DOHH2 (cell line): ENCODE measurements around the gene NUDT16.

Source experiments
- H3F3A ChIP-seq: fragments of 200-600 bp; sonication (generic), shearing (Covaris generic); 2 replicates; pipeline ENCODE4 v1.6.0; 2016; ENCODE audit warnings: antibody characterized with exemption, mild to moderate bottlenecking; ENCODE audit not compliant: control insufficient read depth, insufficient read depth
- H3K27ac ChIP-seq: fragments of 200-600 bp; sonication (generic); 2 replicates; pipeline ENCODE4 v1.5.1; 2014; ENCODE audit warnings: low read depth, mild to moderate bottlenecking, low read length, moderate library complexity
- H3K27me3 ChIP-seq: fragments of 200-600 bp; sonication (generic); 2 replicates; pipeline ENCODE4 v1.6.1; 2014; ENCODE audit warnings: mild to moderate bottlenecking, low read length, mixed read lengths; ENCODE audit not compliant: control insufficient read depth
- H3K36me3 ChIP-seq: fragments of 200-600 bp; sonication (generic); 2 replicates; pipeline ENCODE4 v1.6.1; 2014; ENCODE audit warnings: mild to moderate bottlenecking, low read length, moderate library complexity, mixed read lengths; ENCODE audit not compliant: control insufficient read depth
- H3K4me1 ChIP-seq: fragments of 200-600 bp; sonication (generic); 2 replicates; pipeline ENCODE4 v1.6.1; 2014; ENCODE audit warnings: mild to moderate bottlenecking, low read length, mixed read lengths; ENCODE audit not compliant: control insufficient read depth
- H3K4me2 ChIP-seq: fragments of 200-600 bp; sonication (generic); 2 replicates; pipeline ENCODE4 v1.6.0; 2014; ENCODE audit warnings: mild to moderate bottlenecking, low read length, moderate library complexity
- H3K4me3 ChIP-seq: fragments of 200-600 bp; sonication (generic); 2 replicates; pipeline ENCODE4 v1.5.1; 2014; ENCODE audit warnings: mild to moderate bottlenecking, low read length, mixed read lengths
- H3K79me2 ChIP-seq: fragments of 200-600 bp; sonication (generic); 2 replicates; pipeline ENCODE4 v1.6.1; 2014; ENCODE audit warnings: mild to moderate bottlenecking, low read length, mixed read lengths; ENCODE audit not compliant: control insufficient read depth
- H3K9me2 ChIP-seq: fragments of 200-600 bp; sonication (generic); replicated peaks from 2 replicates; pipeline ENCODE4 v1.6.1; 2014; ENCODE audit warnings: mild to moderate bottlenecking, low read length, mixed read lengths; ENCODE audit not compliant: control insufficient read depth
- H3K9me3 ChIP-seq: fragments of 200-600 bp; sonication (generic); 2 replicates; pipeline ENCODE4 v1.6.1; 2014; ENCODE audit warnings: antibody characterized with exemption, low read length, mixed read lengths; ENCODE audit not compliant: control insufficient read depth, insufficient read depth
- H4K20me1 ChIP-seq: fragments of 200-600 bp; sonication (generic); 2 replicates; pipeline ENCODE4 v1.6.0; 2014; ENCODE audit warnings: low read depth, mild to moderate bottlenecking, antibody characterized with exemption, low read length, moderate library complexity; ENCODE audit not compliant: control insufficient read depth, insufficient read depth
- CTCF ChIP-seq: fragments of 200-600 bp; sonication (generic); IDR thresholded peaks from one replicate; pipeline ENCODE4 v1.5.1; 2014; ENCODE audit warnings: antibody characterized with exemption, mild to moderate bottlenecking, low read depth, low read length; ENCODE audit not compliant: poor library complexity, severe bottlenecking
- EZH2phosphoT487 ChIP-seq: fragments of 200-600 bp; sonication (generic); IDR thresholded peaks from 2 replicates; pipeline ENCODE4 v1.6.1; 2017; ENCODE audit warnings: borderline replicate concordance, mild to moderate bottlenecking, antibody characterized with exemption, low read length, moderate library complexity, mixed read lengths

The NUDT16 gene

GRCh38 chr3:131435000-131435399 lies 53.4 kb downstream of the NUDT16 start:
- Histone ChIP-seq H3K4me3 (no peak overlapping the region), H3K79me2 (no peaks in the 10 kb centered on the region), H3K27me3 (no peaks in the 10 kb centered on the region), H3K9me2 (no peaks in the 10 kb centered on the region), H3K36me3 (no peaks in the 10 kb centered on the region), H3K27ac (no peak overlapping the region), H3K4me1 (no peaks in the 10 kb centered on the region), H3F3A (no peaks in the 10 kb centered on the region), H4K20me1 (no peaks in the 10 kb centered on the region), H3K4me2 (no peak overlapping the region), H3K9me3 (no peaks in the 10 kb centered on the region)
- TF ChIP-seq EZH2phosphoT487, result no peak
- TF ChIP-seq CTCF, result no peak
